GM23338 (cell line): ENCODE results near the gene IGF2BP3. TPM values are rescaled to one million over a fixed set of nuclear protein-coding genes. Genes with fewer than 3 reads are reported as not detected.

Source experiments
- ATAC-seq: fragments of 200-7000 bp; cut with Tn5 transposase; 3 replicates; pipeline ENCODE4 v1.9.1; 2020
- DNase-seq: peaks from one replicate; pipeline ENCODE4 v3.0.0-alpha.2; 2015; ENCODE audit warnings: low spot score
- H2AFZ ChIP-seq: fragments of 200-600 bp; sonication (generic); 2 replicates; pipeline ENCODE4 v1.8.0; 2016; ENCODE audit warnings: antibody characterized with exemption, mild to moderate bottlenecking, moderate library complexity
- H3F3A ChIP-seq: fragments of 200-600 bp; sonication (generic); replicated peaks from 2 replicates; pipeline ENCODE4 v1.8.0; 2017; ENCODE audit warnings: antibody characterized with exemption, mixed run types, low read depth
- H3K27ac ChIP-seq: fragments of 200-600 bp; sonication (generic); 2 replicates; pipeline ENCODE4 v1.6.1; 2016; ENCODE audit warnings: low read depth
- H3K27me3 ChIP-seq: fragments of 200-600 bp; sonication (generic); 2 replicates; pipeline ENCODE4 v1.8.0; 2016; ENCODE audit warnings: mild to moderate bottlenecking, mixed run types, moderate library complexity; ENCODE audit not compliant: insufficient read depth
- H3K36me3 ChIP-seq: fragments of 200-600 bp; sonication (generic); 2 replicates; pipeline ENCODE4 v1.8.0; 2016; ENCODE audit warnings: mild to moderate bottlenecking; ENCODE audit not compliant: insufficient read depth
- H3K4me1 ChIP-seq: fragments of 200-600 bp; sonication (generic); 2 replicates; pipeline ENCODE4 v1.8.0; 2016; ENCODE audit warnings: mild to moderate bottlenecking, moderate library complexity; ENCODE audit not compliant: insufficient read depth
- H3K4me2 ChIP-seq: fragments of 200-600 bp; sonication (generic); 2 replicates; pipeline ENCODE4 v1.7.1; 2017; ENCODE audit warnings: mixed run types
- H3K4me3 ChIP-seq: fragments of 200-600 bp; sonication (generic); 2 replicates; pipeline ENCODE4 v1.6.1; 2016; ENCODE audit warnings: mixed run types
- H3K79me2 ChIP-seq: fragments of 200-600 bp; sonication (generic); replicated peaks from 2 replicates; pipeline ENCODE4 v1.8.0; 2017; ENCODE audit warnings: mild to moderate bottlenecking; ENCODE audit not compliant: insufficient read depth
- H3K9me2 ChIP-seq: fragments of 200-600 bp; sonication (generic); 2 replicates; pipeline ENCODE4 v1.8.0; 2017; ENCODE audit not compliant: insufficient read depth
- H4K20me1 ChIP-seq: fragments of 200-600 bp; sonication (generic); replicated peaks from 2 replicates; pipeline ENCODE4 v1.8.0; 2017; ENCODE audit warnings: mild to moderate bottlenecking; ENCODE audit not compliant: insufficient read depth
- H3K27ac Mint-ChIP-seq: 2 replicates; pipeline ENCODE4 v1.8.0; 2020; ENCODE audit warnings: inconsistent platforms, mild to moderate bottlenecking, moderate library complexity, mixed read lengths
- H3K27me3 Mint-ChIP-seq: 3 replicates; pipeline ENCODE4 v1.8.0; 2022; ENCODE audit warnings: low read depth, mild to moderate bottlenecking, moderate library complexity, mixed read lengths, inconsistent platforms; ENCODE audit not compliant: insufficient read depth, poor library complexity
- H3K36me3 Mint-ChIP-seq: 3 replicates; pipeline ENCODE4 v1.8.0; 2021; ENCODE audit warnings: low read depth, mild to moderate bottlenecking, inconsistent platforms, moderate library complexity, mixed read lengths
- H3K4me1 Mint-ChIP-seq: 3 replicates; pipeline ENCODE4 v1.8.0; 2020; ENCODE audit warnings: mild to moderate bottlenecking, inconsistent platforms, mixed read lengths
- H3K4me3 Mint-ChIP-seq: 3 replicates; pipeline ENCODE4 v1.8.0; 2021; ENCODE audit warnings: moderate library complexity, mild to moderate bottlenecking, inconsistent platforms, mixed read lengths
- H3K9me3 Mint-ChIP-seq: 3 replicates; pipeline ENCODE4 v1.8.0; 2020; ENCODE audit warnings: moderate library complexity, mild to moderate bottlenecking, inconsistent platforms, mixed read lengths
- ETS1 ChIP-seq: IDR thresholded peaks from 2 replicates; pipeline ENCODE4 v1.6.1; 2016; ENCODE audit warnings: antibody characterized with exemption
- EZH2 ChIP-seq: fragments of 200-600 bp; sonication (generic); IDR thresholded peaks from one replicate; pipeline ENCODE4 v1.8.0; 2017; ENCODE audit warnings: antibody characterized with exemption, mild to moderate bottlenecking, low read depth; ENCODE audit not compliant: unreplicated experiment
- NANOG ChIP-seq: IDR thresholded peaks from 2 replicates; pipeline ENCODE4 v1.6.1; 2016; ENCODE audit warnings: antibody characterized with exemption, borderline replicate concordance
- REST ChIP-seq: IDR thresholded peaks from one replicate; pipeline ENCODE4 v1.6.1; 2018; ENCODE audit warnings: antibody characterized with exemption; ENCODE audit not compliant: unreplicated experiment
- ZNF114 ChIP-seq: fragments of 250-450 bp; sonication (Bioruptor Pico); IDR thresholded peaks from 2 replicates; pipeline ENCODE4 v1.5.0; 2020; ENCODE audit warnings: mild to moderate bottlenecking, moderate library complexity
- polyA plus RNA-seq: library from polyadenylated mRNA; unstranded; fragments of >200 nt; fragmentation: Nextera tagmentation; extraction: Ambion mirVana; gene quantifications from 2 replicates; pipeline ENCODE4 v1.2.1, GENCODE V29; 2016
- total RNA-seq: library from RNA; depleted of rRNA; stranded (reverse); fragments of >200 nt; shearing (Covaris generic); gene quantifications from 2 replicates; pipeline ENCODE4 v1.2.3, GENCODE V29; 2014

Gene IGF2BP3
- total and polyA plus RNA-seq, 2 experiments from 2014 or later: 52.0 to 183 TPM

- no peak for ATAC-seq
- H3K27ac Mint-ChIP-seq: no peak overlapping the region
- H3K36me3 ChIP-seq: no peaks in the 10 kb centered on the region
- TF ChIP-seq REST: no peak
- no peaks in the 10 kb centered on the region for H3K36me3 Mint-ChIP-seq
- H3K27me3 Mint-ChIP-seq: peaks cover 4% of the 10 kb centered on the region
- H3K4me1 ChIP-seq: peaks cover 11% of the 10 kb centered on the region; the same call in 1 of the 2 replicates
- no peak overlapping the region for H3K4me3 ChIP-seq
- no peak for DNase-seq
- H3K79me2 ChIP-seq: no peaks in the 10 kb centered on the region
- no peaks in the 10 kb centered on the region for H3K9me3 Mint-ChIP-seq
- H3K4me1 Mint-ChIP-seq: peaks cover 19% of the 10 kb centered on the region; the same call in 2 of the 3 replicates
- H3K27ac ChIP-seq: no peak overlapping the region
- H3K4me2 ChIP-seq: no peak overlapping the region
- H3K9me2 ChIP-seq: no peaks in the 10 kb centered on the region
- peak overlapping the region; percentile 90 for H2AFZ ChIP-seq
- H3K27me3 ChIP-seq: no peaks in the 10 kb centered on the region
- H3F3A ChIP-seq: no peaks in the 10 kb centered on the region
- H3K4me3 Mint-ChIP-seq: no peak overlapping the region
- no peaks in the 10 kb centered on the region for H4K20me1 ChIP-seq
Measured at GRCh38 chr7:23291957-23292560, 178.2 kb downstream of the IGF2BP3 start.

GRCh38 chr7:23290993-23291392 is 179.3 kb downstream of the IGF2BP3 start:
- H3K27ac ChIP-seq: no peak overlapping the region
- no peaks in the 10 kb centered on the region for H3K27me3 ChIP-seq
- H3K79me2 ChIP-seq: no peaks in the 10 kb centered on the region
- H3K9me2 ChIP-seq: no peaks in the 10 kb centered on the region
- no peak overlapping the region for H3K4me2 ChIP-seq
- no peaks in the 10 kb centered on the region for H3F3A ChIP-seq
- no peak overlapping the region for H3K4me3 ChIP-seq
- H4K20me1 ChIP-seq: no peaks in the 10 kb centered on the region
- TF ChIP-seq NANOG (no peak), EZH2 (no peak), ZNF114 (CRISPR knock-in tag) (no peak), ETS1 (no peak), REST (no peak)
- no peaks in the 10 kb centered on the region for H3K36me3 ChIP-seq
- DNase-seq: no peak
- peaks cover 19% of the 10 kb centered on the region; the same call in 2 of the 3 replicates for H3K4me1 Mint-ChIP-seq
- no peaks in the 10 kb centered on the region for H3K36me3 Mint-ChIP-seq
- no peak overlapping the region for H3K4me3 Mint-ChIP-seq
- no peak for ATAC-seq
- H2AFZ ChIP-seq: no peak overlapping the region
- peaks cover 11% of the 10 kb centered on the region; the same call in 1 of the 2 replicates for H3K4me1 ChIP-seq
- no peaks in the 10 kb centered on the region for H3K9me3 Mint-ChIP-seq
- H3K27ac Mint-ChIP-seq: no peak overlapping the region
- H3K27me3 Mint-ChIP-seq: peaks cover 4% of the 10 kb centered on the region
